IPS-20b (cell line): ENCODE results near the gene GCNA.

ENCODE experiments used
- H3K27ac ChIP-seq: one replicate; pipeline ENCODE4 v1.5.1; 2013; ENCODE audit warnings: low read length
- H3K27me3 ChIP-seq: 2 replicates; pipeline ENCODE4 v1.6.1; 2013; ENCODE audit warnings: mild to moderate bottlenecking, low read length, inconsistent platforms; ENCODE audit not compliant: insufficient read depth
- H3K36me3 ChIP-seq: 2 replicates; pipeline ENCODE4 v1.6.1; 2013; ENCODE audit warnings: low read depth, mild to moderate bottlenecking, inconsistent platforms, low read length, moderate library complexity; ENCODE audit not compliant: insufficient read depth
- H3K4me1 ChIP-seq: 2 replicates; pipeline ENCODE4 v1.6.1; 2013; ENCODE audit warnings: mild to moderate bottlenecking, control low read depth, inconsistent platforms, low read length, moderate library complexity; ENCODE audit not compliant: insufficient read depth
- H3K4me3 ChIP-seq: 2 replicates; pipeline ENCODE4 v1.5.1; 2013; ENCODE audit warnings: mild to moderate bottlenecking, low read length, inconsistent platforms
- H3K9ac ChIP-seq: 2 replicates; pipeline ENCODE4 v1.6.1; 2013; ENCODE audit warnings: low read depth, mild to moderate bottlenecking, inconsistent platforms, low read length, moderate library complexity
- H3K9me3 ChIP-seq: 2 replicates; pipeline ENCODE4 v1.6.1; 2013; ENCODE audit warnings: mild to moderate bottlenecking, low read depth, low read length, inconsistent platforms; ENCODE audit not compliant: insufficient read depth

GCNA gene, protein sequence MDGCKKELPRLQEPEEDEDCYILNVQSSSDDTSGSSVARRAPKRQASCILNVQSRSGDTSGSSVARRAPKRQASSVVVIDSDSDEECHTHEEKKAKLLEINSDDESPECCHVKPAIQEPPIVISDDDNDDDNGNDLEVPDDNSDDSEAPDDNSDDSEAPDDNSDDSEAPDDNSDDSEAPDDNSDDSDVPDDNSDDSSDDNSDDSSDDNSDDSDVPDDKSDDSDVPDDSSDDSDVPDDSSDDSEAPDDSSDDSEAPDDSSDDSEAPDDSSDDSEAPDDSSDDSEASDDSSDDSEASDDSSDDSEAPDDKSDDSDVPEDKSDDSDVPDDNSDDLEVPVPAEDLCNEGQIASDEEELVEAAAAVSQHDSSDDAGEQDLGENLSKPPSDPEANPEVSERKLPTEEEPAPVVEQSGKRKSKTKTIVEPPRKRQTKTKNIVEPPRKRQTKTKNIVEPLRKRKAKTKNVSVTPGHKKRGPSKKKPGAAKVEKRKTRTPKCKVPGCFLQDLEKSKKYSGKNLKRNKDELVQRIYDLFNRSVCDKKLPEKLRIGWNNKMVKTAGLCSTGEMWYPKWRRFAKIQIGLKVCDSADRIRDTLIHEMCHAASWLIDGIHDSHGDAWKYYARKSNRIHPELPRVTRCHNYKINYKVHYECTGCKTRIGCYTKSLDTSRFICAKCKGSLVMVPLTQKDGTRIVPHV

DNA sequence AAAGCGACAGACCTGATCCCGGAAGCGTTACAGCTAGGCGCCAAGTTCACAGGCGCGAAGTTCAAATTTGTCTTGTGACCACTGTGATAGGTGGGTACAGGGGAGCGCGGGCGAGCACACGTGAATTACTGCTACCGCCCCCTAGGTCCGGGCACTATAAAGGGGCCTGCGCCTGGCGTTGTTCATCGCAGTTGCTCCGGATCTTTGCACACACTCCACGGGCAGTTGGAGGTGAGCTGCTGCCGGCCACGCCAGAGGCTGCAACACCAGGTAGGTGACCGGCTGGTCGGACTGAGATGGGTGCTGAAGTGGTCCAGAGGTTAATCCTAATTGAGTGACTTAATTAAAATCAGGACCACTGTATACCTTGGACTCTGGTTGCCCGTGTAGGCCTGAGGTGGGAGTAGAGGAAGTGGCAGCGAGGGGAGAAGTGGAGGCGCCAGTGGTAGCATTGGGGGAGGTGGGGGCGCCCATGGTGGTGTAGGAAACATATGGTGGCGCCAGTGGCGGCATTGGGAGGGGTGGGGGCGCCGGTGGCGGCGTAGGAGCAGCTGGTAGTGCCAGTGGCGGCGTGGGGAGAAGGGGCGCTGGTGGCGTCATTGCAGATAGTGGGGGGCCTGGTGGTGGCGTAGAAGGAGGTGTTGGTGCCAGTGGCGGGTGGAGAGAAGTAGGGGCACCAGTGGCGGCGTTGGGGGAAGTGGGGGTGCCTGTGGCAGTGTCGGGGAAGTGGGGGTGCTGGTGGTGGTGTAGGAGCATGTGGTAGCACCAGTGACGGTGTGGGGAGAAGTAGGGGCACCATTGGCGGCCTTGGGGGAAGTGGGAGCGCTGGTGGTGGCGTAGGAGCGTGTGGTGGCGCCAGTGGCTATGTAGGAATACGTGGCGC is at the start of gene GCNA:
Gene GCNA (plus strand): TSS at position 185 of the 883 bp plus-strand sequence. CDS start 2,385 bp downstream, outside the sequence.
- no peaks in the 10 kb centered on the region for H3K4me1 ChIP-seq
- H3K27ac ChIP-seq = no peak within 1 kb of the TSS
- H3K27me3 ChIP-seq = no peaks in the 10 kb centered on the region
- no peak within 1 kb of the TSS for H3K4me3 ChIP-seq
- H3K9me3 ChIP-seq = no peaks in the 10 kb centered on the region
- peaks cover 41% of the 10 kb centered on the region for H3K36me3 ChIP-seq
- no peak within 1 kb of the TSS for H3K9ac ChIP-seq

DNA sequence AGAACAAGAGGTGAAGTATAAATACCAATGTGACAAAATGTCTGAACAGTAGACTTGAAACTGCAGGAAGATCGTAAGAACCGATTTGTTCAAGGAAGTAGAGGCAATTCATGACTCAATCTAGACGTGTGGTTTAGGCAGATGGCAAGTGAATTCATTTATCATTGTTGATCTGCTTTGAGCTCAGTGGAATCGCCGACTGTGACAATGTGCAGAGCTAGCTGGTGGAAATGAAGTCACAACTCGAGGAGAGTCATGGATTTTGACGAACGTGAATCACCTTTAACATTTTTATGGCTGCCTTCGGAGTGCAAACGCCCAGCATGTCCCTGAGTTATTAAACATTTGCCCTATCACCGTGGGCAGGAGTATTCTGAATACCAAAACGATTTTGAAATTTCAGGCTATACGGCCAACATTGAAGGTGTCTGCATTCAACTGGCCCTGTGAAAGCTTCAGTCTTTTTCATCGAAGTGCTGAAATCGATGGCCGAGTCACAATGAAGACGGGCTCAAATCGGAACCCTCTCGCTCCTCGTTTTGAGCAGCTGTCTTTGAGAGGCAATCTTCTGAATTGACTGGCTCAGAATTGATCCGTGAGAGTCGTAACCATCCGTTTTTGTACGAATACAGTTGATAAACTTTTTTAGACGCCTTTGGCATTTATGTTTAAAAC is 46.0 kb upstream of the GCNA start:
- Histone ChIP-seq H3K9ac (peak overlapping the region; percentile 69; the same call in 1 of the 2 replicates), H3K27me3 (peaks cover 5% of the 10 kb centered on the region; the same call in 1 of the 2 replicates), H3K4me3 (peak overlapping the region; percentile 98), H3K4me1 (no peaks in the 10 kb centered on the region), H3K27ac (no peak overlapping the region), H3K9me3 (no peaks in the 10 kb centered on the region), H3K36me3 (peaks cover 8% of the 10 kb centered on the region; the same call in 1 of the 2 replicates)

DNA sequence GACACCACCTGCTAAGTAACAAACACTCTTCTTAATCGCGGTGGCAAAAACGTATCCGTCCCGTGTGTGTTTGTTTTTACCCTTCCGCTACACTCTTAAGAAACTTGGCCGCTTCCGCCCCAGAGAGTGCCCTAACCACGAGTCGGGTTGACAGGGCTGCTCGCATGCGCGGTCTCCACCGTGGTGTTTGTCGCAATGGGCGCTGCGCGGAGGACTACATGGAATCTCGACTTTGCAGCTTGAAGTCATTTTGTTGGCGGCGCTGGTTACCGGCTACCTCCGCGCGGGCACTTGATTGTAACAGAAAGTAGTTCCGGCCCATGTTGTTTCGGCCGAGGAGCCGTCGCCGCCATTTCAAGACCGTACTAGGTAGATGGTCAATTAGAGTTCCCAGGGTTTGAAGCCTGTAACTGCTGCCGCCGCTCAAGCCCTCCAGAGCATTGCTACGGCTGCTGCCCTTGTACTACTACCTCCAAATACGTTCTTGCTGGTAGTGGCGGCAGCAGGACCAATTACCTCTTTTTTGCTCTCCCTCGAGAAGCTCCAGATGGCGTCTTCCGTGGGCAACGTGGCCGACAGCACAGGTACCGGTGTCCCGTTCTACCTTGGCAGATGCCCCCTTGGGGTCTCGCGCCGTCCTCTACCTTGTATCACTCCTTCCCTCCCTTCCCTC is 45.3 kb upstream of the GCNA start, which contains the start of gene OGT:
Gene OGT (plus strand): TSS at position 352 of the 673 bp plus-strand sequence. CDS start 196 bp downstream, at position 548.
- Histone ChIP-seq H3K4me3 (peak within 1 kb of the TSS; percentile 98), H3K27me3 (peaks cover 5% of the 10 kb centered on the region; the same call in 1 of the 2 replicates), H3K36me3 (peaks cover 12% of the 10 kb centered on the region), H3K9me3 (no peaks in the 10 kb centered on the region), H3K9ac (peak within 1 kb of the TSS; percentile 99), H3K27ac (peak within 1 kb of the TSS; percentile 89), H3K4me1 (no peaks in the 10 kb centered on the region)

DNA sequence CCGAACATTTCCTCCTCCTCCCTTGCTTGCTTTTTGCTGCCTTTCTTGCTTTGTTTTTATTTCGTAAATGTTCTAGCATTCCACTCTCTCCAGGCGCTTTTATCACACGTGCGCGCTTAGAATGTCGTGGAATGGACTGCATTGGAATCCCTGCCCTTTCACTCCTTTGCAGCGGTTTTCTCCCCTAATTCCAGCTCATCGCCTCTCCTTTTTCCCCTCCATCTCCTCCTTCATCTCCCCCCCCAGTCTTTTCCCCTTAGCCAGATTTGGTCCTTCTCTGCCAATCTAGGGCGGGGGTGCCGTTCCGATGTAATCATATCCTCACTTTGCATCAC is 44.8 kb upstream of the GCNA start:
- peak overlapping the region; percentile 89 for H3K27ac ChIP-seq
- no peaks in the 10 kb centered on the region for H3K4me1 ChIP-seq
- H3K4me3 ChIP-seq = peak overlapping the region; percentile 98
- H3K9me3 ChIP-seq = no peaks in the 10 kb centered on the region
- H3K36me3 ChIP-seq = peaks cover 18% of the 10 kb centered on the region
- H3K27me3 ChIP-seq = peaks cover 5% of the 10 kb centered on the region; the same call in 1 of the 2 replicates
- peak overlapping the region; percentile 99 for H3K9ac ChIP-seq

DNA sequence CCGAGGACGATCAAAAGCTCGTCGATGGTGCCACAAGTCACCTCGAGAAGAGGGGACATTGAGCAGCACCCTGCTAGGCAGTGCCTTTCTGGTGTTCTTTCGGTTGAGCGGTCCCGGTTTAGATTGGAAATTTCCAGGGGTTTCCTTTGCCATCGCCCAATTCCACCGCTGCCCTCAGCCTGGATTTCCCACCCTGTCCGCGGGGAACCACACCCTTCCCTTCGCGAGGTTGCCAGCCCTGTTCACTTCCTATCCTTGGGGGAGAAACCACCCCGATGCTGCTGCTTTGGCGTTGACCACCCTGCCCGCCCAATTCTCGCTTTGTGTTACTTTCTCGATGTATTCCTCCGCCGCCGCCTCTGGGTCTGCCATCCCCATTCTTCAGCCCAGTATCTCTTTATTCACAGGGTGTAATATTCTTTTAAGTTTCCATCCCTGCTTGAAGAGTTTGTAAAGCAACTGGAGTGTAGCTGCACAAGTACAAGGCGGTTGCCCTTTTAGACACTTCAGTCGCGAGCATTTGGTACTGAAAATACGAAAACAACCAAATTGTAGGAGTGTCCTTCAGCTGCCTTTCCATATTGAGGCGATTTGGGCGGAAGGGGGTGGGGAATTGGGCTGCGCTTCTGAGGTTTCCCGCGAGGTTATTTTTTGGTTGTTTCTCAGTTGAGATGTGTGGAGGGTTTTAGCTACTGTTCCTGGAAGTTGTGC is 44.2 kb upstream of the GCNA start:
- no peaks in the 10 kb centered on the region for H3K9me3 ChIP-seq
- peak overlapping the region; percentile 89 for H3K27ac ChIP-seq
- peaks cover 5% of the 10 kb centered on the region; the same call in 1 of the 2 replicates for H3K27me3 ChIP-seq
- H3K9ac ChIP-seq = peak overlapping the region; percentile 99
- peak overlapping the region; percentile 98 for H3K4me3 ChIP-seq
- peaks cover 24% of the 10 kb centered on the region for H3K36me3 ChIP-seq
- no peaks in the 10 kb centered on the region for H3K4me1 ChIP-seq

DNA sequence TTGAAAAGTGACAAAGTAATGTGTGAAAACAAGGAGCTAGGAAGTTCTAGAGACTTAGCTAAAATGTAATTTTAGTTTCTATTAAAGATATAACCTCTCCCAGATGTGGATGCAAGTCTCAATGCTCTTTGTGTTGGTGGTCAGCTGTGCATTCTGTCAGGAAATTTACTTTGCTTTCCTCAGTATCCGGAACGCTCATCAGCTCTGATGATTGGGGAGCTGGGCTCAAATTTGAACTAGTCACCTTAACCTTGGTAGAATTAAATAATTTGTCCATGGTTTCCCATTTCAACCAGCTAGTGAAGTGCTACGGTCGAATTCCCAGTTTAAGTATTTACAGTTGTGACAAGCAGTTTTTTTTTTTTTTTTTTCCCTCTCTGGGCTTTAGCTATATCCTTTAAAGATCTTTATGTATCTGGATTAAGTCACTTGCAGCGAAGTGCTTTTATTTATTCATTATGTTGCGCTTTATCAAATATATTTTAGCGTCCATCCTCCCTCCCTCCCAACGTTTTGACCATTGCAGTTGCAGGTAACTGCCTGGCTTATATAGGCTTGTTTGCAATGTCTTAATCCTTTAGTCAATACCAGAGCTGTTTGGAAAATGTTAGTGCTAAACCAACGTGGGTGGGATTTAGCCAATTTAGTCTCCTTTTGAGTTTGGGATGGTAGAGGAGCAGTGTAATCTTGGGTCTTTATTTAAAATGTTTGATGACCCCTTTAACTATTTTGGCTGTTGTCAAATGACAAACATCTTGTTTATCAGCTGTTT is 43.3 kb upstream of the GCNA start:
- Histone ChIP-seq H3K27me3 (peaks cover 5% of the 10 kb centered on the region; the same call in 1 of the 2 replicates), H3K4me3 (peak overlapping the region; percentile 98), H3K27ac (no peak overlapping the region), H3K36me3 (peaks cover 33% of the 10 kb centered on the region), H3K9ac (peak overlapping the region; percentile 99), H3K9me3 (no peaks in the 10 kb centered on the region), H3K4me1 (no peaks in the 10 kb centered on the region)

DNA sequence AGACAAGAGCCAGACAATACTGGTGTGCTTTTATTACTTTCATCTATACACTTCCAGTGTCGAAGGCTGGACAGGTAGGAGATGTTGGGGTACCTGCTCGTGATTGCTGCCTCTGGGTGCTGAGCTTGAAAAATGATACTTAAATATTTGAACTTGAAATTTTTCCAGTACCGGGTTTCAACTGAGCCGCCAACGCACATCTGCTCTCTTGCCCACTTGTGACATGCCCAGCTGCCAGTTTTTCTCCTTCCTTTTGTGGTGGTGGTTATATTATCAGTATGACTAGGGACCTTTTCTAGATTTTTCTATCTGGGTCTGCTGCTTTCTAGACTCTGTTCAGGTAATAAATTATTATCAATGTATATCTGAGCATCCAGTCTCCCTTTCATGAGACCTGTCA is 42.0 kb upstream of the GCNA start:
- H3K27ac ChIP-seq = no peak overlapping the region

DNA sequence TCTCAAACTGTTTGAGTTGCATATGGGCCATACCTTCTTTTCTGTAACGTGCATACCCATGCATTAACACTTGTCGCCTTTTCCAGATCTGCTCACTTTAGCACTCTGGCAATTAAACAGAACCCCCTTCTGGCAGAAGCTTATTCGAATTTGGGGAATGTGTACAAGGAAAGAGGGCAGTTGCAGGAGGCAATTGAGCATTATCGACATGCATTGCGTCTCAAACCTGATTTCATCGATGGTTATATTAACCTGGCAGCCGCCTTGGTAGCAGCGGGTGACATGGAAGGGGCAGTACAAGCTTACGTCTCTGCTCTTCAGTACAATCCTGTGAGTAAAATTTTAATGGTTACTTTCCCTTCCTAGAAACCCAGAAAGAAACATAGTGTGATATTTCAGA is 40.5 kb upstream of the GCNA start:
- Histone ChIP-seq H3K9ac (no peak overlapping the region), H3K27me3 (no peaks in the 10 kb centered on the region), H3K36me3 (peaks cover 53% of the 10 kb centered on the region), H3K9me3 (no peaks in the 10 kb centered on the region), H3K4me3 (no peak overlapping the region), H3K4me1 (no peaks in the 10 kb centered on the region), H3K27ac (no peak overlapping the region)

More for the DNA sequence above, 42.0 kb upstream of the GCNA start:
- Histone ChIP-seq H3K9ac (no peak overlapping the region), H3K4me3 (peak overlapping the region; percentile 98), H3K27me3 (peaks cover 5% of the 10 kb centered on the region; the same call in 1 of the 2 replicates), H3K9me3 (no peaks in the 10 kb centered on the region), H3K4me1 (no peaks in the 10 kb centered on the region), H3K36me3 (peaks cover 43% of the 10 kb centered on the region)

DNA sequence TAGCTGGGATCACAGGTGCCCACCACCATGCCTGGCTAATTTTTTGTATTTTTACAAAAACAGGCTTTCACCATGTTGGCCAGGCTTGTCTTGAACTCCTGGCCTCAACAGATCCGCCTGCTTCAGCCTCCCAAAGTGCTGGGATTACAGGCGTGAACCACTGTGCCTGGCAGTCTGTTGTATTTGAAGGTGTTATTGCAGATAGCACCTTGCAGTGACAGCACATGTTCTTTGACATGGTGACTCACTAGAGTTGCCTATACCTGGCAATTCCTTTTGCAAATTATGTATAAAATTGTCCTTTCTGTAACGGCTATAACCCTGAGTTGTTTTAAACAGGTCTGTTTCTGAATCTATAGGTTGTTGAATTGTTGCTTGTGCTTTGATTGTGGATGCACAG is 37.4 kb upstream of the GCNA start:
- Histone ChIP-seq H3K9ac (no peak overlapping the region), H3K4me1 (no peaks in the 10 kb centered on the region), H3K27ac (no peak overlapping the region), H3K36me3 (peaks cover 76% of the 10 kb centered on the region), H3K27me3 (no peaks in the 10 kb centered on the region), H3K4me3 (no peak overlapping the region), H3K9me3 (no peaks in the 10 kb centered on the region)
